Measurements from ENCODE around the gene TDP1. TPM values are rescaled to one million over a fixed set of nuclear protein-coding genes. Genes with fewer than 3 reads are reported as not detected.

The TDP1 gene
- total RNA-seq, 4 donors from 2014 or later, result 2.9 to 8.0 (median 7.3) TPM

DNA sequence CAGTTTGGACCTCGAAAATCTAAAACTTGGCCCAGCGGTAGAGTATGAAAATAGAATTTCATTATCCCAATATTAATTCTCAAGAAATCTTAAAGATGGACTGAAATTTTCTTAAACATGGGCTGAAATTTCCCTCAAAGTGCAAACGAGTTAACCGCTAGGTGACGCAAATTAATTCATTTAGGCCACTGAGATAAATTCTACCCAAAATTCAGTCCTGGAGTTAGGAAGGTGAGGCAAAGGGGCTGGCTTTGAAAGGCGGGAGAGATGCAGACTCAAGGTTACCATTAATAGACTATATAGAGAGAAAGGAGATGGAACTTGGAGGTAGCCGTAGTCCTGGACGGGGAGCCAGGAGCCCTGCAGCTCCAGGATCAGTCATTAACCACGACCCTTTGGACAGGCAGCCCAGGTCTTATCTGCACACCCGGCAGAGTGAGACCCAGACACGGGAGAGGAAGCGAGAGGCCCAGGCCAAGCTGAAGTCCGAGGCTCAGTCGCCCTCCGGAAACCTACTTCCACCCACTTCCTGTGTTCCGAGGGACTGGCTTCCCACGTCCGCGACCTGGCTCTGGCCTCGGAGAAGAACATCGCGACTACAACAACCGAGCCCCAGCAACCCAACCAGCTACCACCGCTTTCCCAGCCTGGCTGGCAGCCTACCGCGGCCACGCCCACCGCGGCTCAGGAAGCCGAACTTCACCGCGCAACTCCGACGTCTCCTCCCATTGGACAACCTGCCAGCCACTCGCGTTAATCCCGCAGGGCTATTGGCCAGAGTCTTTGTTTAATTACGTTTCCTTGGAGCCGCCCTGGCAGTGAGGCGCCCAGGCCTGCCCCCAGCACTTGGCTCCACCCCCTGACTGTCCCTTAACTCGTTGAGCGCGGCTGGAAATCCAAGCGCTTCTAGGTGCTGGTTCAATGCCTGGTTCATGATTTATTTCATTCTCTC is 1.4 kb upstream of the TDP1 start, which contains the start of gene EFCAB11:
TSS of gene EFCAB11 (minus strand) at position 661 of the 952 bp plus-strand sequence. CDS start at position 591, 70 bp downstream.
- intact Hi-C loops (cut with DNase I), result no loop called here
- WGBS, 2 donors, result 3% methylated on average over 31 to 41 of the region's 44 CpGs

DNA sequence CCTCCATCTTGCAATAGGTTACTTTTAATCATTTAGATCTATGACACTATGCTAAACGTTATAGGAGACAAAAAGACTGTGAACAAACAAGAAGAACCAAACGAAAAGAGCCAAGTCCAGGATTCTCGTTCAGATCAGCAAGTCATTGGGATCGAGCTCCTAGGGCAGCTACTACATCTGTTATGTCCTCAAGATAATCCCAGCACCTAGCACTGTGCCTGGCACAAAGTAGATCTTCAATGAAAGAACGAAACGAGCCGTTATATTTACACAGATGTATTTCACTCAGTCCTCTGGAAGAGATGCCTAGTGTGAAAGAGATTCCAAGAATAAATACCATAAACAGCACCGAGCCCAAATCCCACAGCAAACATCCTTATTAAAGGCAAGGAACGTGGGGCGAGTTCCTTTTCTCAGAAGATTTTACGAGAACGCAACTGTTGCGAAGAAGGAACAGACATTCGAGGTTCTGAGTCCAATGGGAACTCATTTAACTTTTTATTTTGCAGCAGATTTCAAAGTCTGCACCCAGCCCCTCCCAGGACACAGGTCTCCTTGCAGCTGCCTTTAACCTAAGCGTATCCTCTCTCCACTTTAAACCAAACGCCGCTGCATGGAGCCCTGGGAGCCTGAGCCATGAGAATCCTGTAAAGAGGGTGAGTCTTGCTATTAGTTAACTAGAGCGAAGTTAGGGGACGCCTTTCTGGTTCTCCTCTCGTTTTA is 544 bp upstream of the TDP1 start:
- intact Hi-C loops (cut with DNase I), result no loop called here
- TF ChIP-seq POLR2A (IDR thresholded peaks at IDR 0.05), result no peak
- TF ChIP-seq, protein P1, sequence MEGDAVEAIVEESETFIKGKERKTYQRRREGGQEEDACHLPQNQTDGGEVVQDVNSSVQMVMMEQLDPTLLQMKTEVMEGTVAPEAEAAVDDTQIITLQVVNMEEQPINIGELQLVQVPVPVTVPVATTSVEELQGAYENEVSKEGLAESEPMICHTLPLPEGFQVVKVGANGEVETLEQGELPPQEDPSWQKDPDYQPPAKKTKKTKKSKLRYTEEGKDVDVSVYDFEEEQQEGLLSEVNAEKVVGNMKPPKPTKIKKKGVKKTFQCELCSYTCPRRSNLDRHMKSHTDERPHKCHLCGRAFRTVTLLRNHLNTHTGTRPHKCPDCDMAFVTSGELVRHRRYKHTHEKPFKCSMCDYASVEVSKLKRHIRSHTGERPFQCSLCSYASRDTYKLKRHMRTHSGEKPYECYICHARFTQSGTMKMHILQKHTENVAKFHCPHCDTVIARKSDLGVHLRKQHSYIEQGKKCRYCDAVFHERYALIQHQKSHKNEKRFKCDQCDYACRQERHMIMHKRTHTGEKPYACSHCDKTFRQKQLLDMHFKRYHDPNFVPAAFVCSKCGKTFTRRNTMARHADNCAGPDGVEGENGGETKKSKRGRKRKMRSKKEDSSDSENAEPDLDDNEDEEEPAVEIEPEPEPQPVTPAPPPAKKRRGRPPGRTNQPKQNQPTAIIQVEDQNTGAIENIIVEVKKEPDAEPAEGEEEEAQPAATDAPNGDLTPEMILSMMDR (IDR thresholded peaks at IDR 0.05), result no peak
- DNase-seq, result no peak

More for the DNA sequence above, 1.4 kb upstream of the TDP1 start, which contains the start of gene EFCAB11:
- no peaks in the 10 kb centered on the region for H3K36me3 ChIP-seq
- H3K9me3 ChIP-seq, result no peaks in the 10 kb centered on the region
- TF ChIP-seq, protein P1 (IDR thresholded peaks at IDR 0.05), result no peak
- TF ChIP-seq POLR2A (IDR thresholded peaks at IDR 0.05), result peak in 1 of 2 donors; percentile 53
- peak within 1 kb of the TSS; percentile 2 to 87 (median 59) for H3K27ac ChIP-seq
- peak; percentile 98 for DNase-seq
- peak within 1 kb of the TSS; percentile 31 to 69 (median 61) for H3K4me3 ChIP-seq (replicated peaks in 1 of 3)
- H3K4me1 ChIP-seq, result peaks cover 4 to 6% of the 10 kb centered on the region in 2 donors
- H3K27me3 ChIP-seq, result no peaks in the 10 kb centered on the region

DNA sequence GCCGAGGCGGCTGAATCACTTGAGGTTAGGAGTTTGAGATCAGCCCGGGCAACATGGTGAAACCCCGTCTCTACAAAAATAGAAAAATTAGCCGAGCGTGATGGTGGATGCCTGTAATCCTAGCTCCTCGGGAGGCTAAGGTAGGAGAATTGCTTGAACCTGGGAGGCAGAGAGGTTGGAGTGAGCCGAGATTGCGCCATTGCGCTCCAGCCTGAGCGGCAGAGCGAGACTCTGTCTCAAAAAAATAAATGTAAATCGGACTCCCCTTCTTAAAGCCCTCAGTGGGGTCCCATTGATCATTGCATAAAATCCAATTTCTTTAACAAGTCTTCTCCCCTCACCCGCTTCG is 908 bp downstream of the TDP1 start:
- intact Hi-C loops (cut with DNase I), result no loop called here
- H3K27ac ChIP-seq, result peak overlapping the region in 1 of 3 donors; percentile 87
- WGBS, 2 donors, result 40 to 42% methylated on average over 15 of the region's 15 CpGs
- DNase-seq, result peak in 1 of 2 donors; percentile 7
- H3K36me3 ChIP-seq, result no peaks in the 10 kb centered on the region
- H3K9me3 ChIP-seq, result no peaks in the 10 kb centered on the region
- no peak for TF ChIP-seq POLR2A (IDR thresholded peaks at IDR 0.05)
- TF ChIP-seq, protein P1 (IDR thresholded peaks at IDR 0.05), result no peak
- H3K27me3 ChIP-seq, result no peaks in the 10 kb centered on the region
- peak overlapping the region; percentile 31 to 78 (median 69) for H3K4me3 ChIP-seq (replicated peaks in 1 of 3)
- peaks cover 4 to 6% of the 10 kb centered on the region in 2 donors for H3K4me1 ChIP-seq

More for the DNA sequence above, 544 bp upstream of the TDP1 start:
- no peaks in the 10 kb centered on the region for H3K9me3 ChIP-seq
- H3K27ac ChIP-seq, result peak overlapping the region; percentile 2 to 87 (median 59)
- H3K27me3 ChIP-seq, result no peaks in the 10 kb centered on the region
- H3K4me3 ChIP-seq (replicated peaks in 1 of 3), result peak overlapping the region; percentile 31 to 69 (median 40)
- peaks cover 4 to 6% of the 10 kb centered on the region in 2 donors for H3K4me1 ChIP-seq
- WGBS, 2 donors, result 2 to 6% methylated on average over 20 of the region's 20 CpGs
- H3K36me3 ChIP-seq, result no peaks in the 10 kb centered on the region

DNA sequence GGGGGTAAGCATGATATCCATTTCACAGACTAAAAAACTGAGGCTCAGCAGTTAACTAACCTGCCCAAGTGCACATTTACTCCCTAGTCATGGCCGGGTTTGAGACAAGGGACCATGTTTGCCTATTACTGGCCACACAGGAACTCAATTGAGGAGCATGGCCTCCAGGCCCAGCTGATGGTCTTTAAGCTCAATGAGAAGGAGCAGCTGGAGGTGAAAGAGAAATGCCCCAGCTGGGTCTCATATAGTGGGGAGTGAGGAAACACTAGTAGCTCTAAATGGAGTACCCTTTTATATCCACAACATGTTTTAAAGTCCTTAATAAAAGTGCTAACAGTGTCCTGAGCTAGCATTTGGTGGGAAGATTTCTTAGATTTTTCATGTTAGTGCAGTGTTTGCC is 1.6 kb downstream of the TDP1 start:
- intact Hi-C loops (cut with DNase I), result no loop called here
- no peak for DNase-seq
- Histone ChIP-seq H3K27me3 (no peaks in the 10 kb centered on the region), H3K4me3 (replicated peaks in 1 of 3) (no peak overlapping the region), H3K36me3 (no peaks in the 10 kb centered on the region), H3K27ac (no peak overlapping the region), H3K9me3 (no peaks in the 10 kb centered on the region), H3K4me1 (peaks cover 4 to 6% of the 10 kb centered on the region in 2 donors)
- TF ChIP-seq, protein P1 (IDR thresholded peaks at IDR 0.05), result no peak
- no peak for TF ChIP-seq POLR2A (IDR thresholded peaks at IDR 0.05)
- 89 to 100% methylated on average over 1 of the region's 1 CpG for WGBS, 2 donors
